NOMO-1 treated with dmso at 0.1 percent for 144 hours (cell line): ENCODE results near the gene CYFIP2.
"Not testable (repeated sequence)": the region's sequence is repeated elsewhere in the genome, so short reads cannot be mapped to it uniquely, and the experiment has no call there.

Source experiments
- DNase-seq: peaks from one replicate; lab custom pipeline; 2025; ENCODE audit not compliant: unreplicated experiment; lab: John Stamatoyannopoulos, UW

Gene CYFIP2

GRCh38 chr5:157387041-157387563, 121.2 kb downstream of the CYFIP2 start:
- DNase-seq, result no peak

- no peak for DNase-seq
Measured at GRCh38 chr5:157387683-157388093, 121.8 kb downstream of the CYFIP2 start.

GRCh38 chr5:157388111-157388710, 122.3 kb downstream of the CYFIP2 start:
- DNase-seq, result no peak

GRCh38 chr5:157389103-157389502, 123.2 kb downstream of the CYFIP2 start:
- DNase-seq, result no peak

- no peak for DNase-seq
Measured at GRCh38 chr5:157390133-157390532, 124.2 kb downstream of the CYFIP2 start.

- DNase-seq, result peak; percentile 88
Measured at GRCh38 chr5:157390551-157391297, 124.8 kb downstream of the CYFIP2 start.

- DNase-seq, result no peak
Measured at GRCh38 chr5:157398305-157398704, 132.4 kb downstream of the CYFIP2 start.

GRCh38 chr5:157400741-157401495, 135.0 kb downstream of the CYFIP2 start:
- DNase-seq, result no peak

- no peak for DNase-seq
Measured at GRCh38 chr5:157415838-157416237, 149.9 kb downstream of the CYFIP2 start.

- DNase-seq, result not testable (repeated sequence)
Measured at GRCh38 chr5:157419521-157419920, 153.6 kb downstream of the CYFIP2 start.

- DNase-seq, result not testable (repeated sequence)
Measured at GRCh38 chr5:157429920-157430319, 164.0 kb downstream of the CYFIP2 start.

GRCh38 chr5:157431544-157432200, 165.7 kb downstream of the CYFIP2 start:
- peak; percentile 73 for DNase-seq

GRCh38 chr5:157434096-157434495, 168.2 kb downstream of the CYFIP2 start:
- no peak for DNase-seq

GRCh38 chr5:157443041-157443549, 177.2 kb downstream of the CYFIP2 start:
- DNase-seq, result no peak

GRCh38 chr5:157444224-157444623, 178.3 kb downstream of the CYFIP2 start:
- no peak for DNase-seq
